Endothelial cell of umbilical vein (primary cell): Measurements from ENCODE around the gene RAD51B. TPM values are rescaled to one million over a fixed set of nuclear protein-coding genes. Genes with fewer than 3 reads are reported as not detected.

ENCODE experiments used
- BruUV-seq: library from RNA; stranded (reverse); fragments of 400-500 nt; replicated peaks from 2 replicates; lab custom pipeline; 2021; lab: Mats Ljungman, UMichigan
- CTCF ChIA-PET: fragments of 300-600, 350-600 bp; sonication (Branson Sonifier 250); formaldehyde crosslinking; loops from one replicate; lab custom pipeline; 2021; ENCODE audit warnings: antibody characterized with exemption, inconsistent platforms; lab: Charles Lee
- POLR2A ChIA-PET: fragments of 300-600, 350-600 bp; sonication (Branson Sonifier 250); formaldehyde crosslinking; loops from one replicate; lab custom pipeline; 2021; ENCODE audit warnings: antibody characterized with exemption, inconsistent platforms; lab: Charles Lee
- DNase-seq: peaks from one replicate; pipeline ENCODE4 v3.0.0-alpha.2; 2011; ENCODE audit warnings: low read depth, low spot score
- FAIRE-seq: peaks from 2 replicates; lab custom pipeline; 2011; peaks lifted over from hg19 to GRCh38; lab: Jason Lieb, UNC
- H2AFZ ChIP-seq: 2 replicates; pipeline ENCODE4 v1.6.0; 2012; ENCODE audit warnings: low read depth, low read length, control low read depth, inconsistent platforms
- H3K27ac ChIP-seq: 2 replicates; pipeline ENCODE4 v1.5.1; 2011; ENCODE audit warnings: low read depth, mild to moderate bottlenecking, control low read depth, low read length, moderate library complexity; ENCODE audit not compliant: insufficient read depth
- H3K27me3 ChIP-seq, 2 experiments: 2 replicates each; pipeline versions ENCODE4 v1.6.0 to v1.6.1; 2011; ENCODE audit warnings: low read length in 2 of 2, mixed read lengths in 1 of 2; ENCODE audit not compliant: control insufficient read depth in 2 of 2, insufficient read depth in 2 of 2
- H3K36me3 ChIP-seq, 2 experiments: 2 replicates in 1 of 2; 3 replicates in 1 of 2; pipeline ENCODE4 v1.5.1; 2011; ENCODE audit warnings: low read length in 2 of 2, mild to moderate bottlenecking in 1 of 2, moderate library complexity in 1 of 2; ENCODE audit not compliant: control insufficient read depth in 2 of 2, insufficient read depth in 2 of 2; ENCODE audit errors: extremely low read depth in 1 of 2
- H3K4me1 ChIP-seq: 3 replicates; pipeline ENCODE4 v1.5.1; 2011; ENCODE audit warnings: mild to moderate bottlenecking, low read length; ENCODE audit not compliant: control insufficient read depth, insufficient read depth; ENCODE audit errors: extremely low read depth
- H3K4me2 ChIP-seq: 2 replicates; pipeline ENCODE4 v1.6.1; 2011; ENCODE audit warnings: low read length, control low read depth, mixed read lengths; ENCODE audit not compliant: insufficient read depth
- H3K4me3 ChIP-seq, 3 experiments: fragments of 200-600 bp in 1 of 3; sonication (generic), shearing (Covaris generic) in 1 of 3; replicated peaks in 1 of 3; 2 replicates each; pipeline ENCODE4 v1.5.1; 2011 to 2016; ENCODE audit warnings: control low read depth in 3 of 3, low read length in 3 of 3, mild to moderate bottlenecking in 2 of 3, inconsistent platforms in 1 of 3, low read depth in 1 of 3, moderate library complexity in 1 of 3; ENCODE audit not compliant: insufficient read depth in 1 of 3
- H3K79me2 ChIP-seq: 2 replicates; pipeline ENCODE4 v1.6.0; 2012; ENCODE audit warnings: low read length, inconsistent platforms; ENCODE audit not compliant: control insufficient read depth, insufficient read depth
- H3K9ac ChIP-seq: replicated peaks from 2 replicates; pipeline ENCODE3; 2011; ENCODE audit warnings: low read length, control low read depth; ENCODE audit not compliant: insufficient read depth; ENCODE audit errors: extremely low read depth
- H3K9me1 ChIP-seq: replicated peaks from 3 replicates; pipeline ENCODE4 v1.6.0; 2011; ENCODE audit warnings: mild to moderate bottlenecking, low read length; ENCODE audit not compliant: control insufficient read depth, insufficient read depth; ENCODE audit errors: extremely low read depth
- H3K9me3 ChIP-seq: replicated peaks from 2 replicates; pipeline ENCODE4 v1.5.1; 2012; ENCODE audit warnings: low read length, inconsistent platforms; ENCODE audit not compliant: control insufficient read depth, insufficient read depth
- H4K20me1 ChIP-seq: replicated peaks from 2 replicates; pipeline ENCODE3; 2011; ENCODE audit warnings: mild to moderate bottlenecking, low read length; ENCODE audit not compliant: control insufficient read depth, insufficient read depth; ENCODE audit errors: extremely low read depth
- EZH2 ChIP-seq: IDR thresholded peaks from 2 replicates; pipeline ENCODE4 v1.6.1; 2012; ENCODE audit warnings: borderline replicate concordance, low read depth, mild to moderate bottlenecking, moderate library complexity, low read length, inconsistent platforms; ENCODE audit not compliant: severe bottlenecking
- FOS ChIP-seq: IDR thresholded peaks from 2 replicates; pipeline ENCODE4 v1.6.1; 2011; ENCODE audit warnings: mild to moderate bottlenecking, low read length, moderate library complexity, borderline replicate concordance; ENCODE audit not compliant: insufficient read depth
- GATA2 ChIP-seq: IDR thresholded peaks from 2 replicates; pipeline ENCODE4 v1.7.0; 2011; ENCODE audit warnings: low read depth, mild to moderate bottlenecking, moderate library complexity, mixed read lengths, low read length; ENCODE audit not compliant: insufficient read length, insufficient read depth
- JUN ChIP-seq: IDR thresholded peaks from 2 replicates; pipeline ENCODE4 v1.6.1; 2011; ENCODE audit warnings: borderline replicate concordance, low read depth; ENCODE audit not compliant: insufficient read length, insufficient read depth
- MYC ChIP-seq: IDR thresholded peaks from one replicate; pipeline ENCODE4 v1.6.1; 2011; ENCODE audit warnings: mild to moderate bottlenecking, low read depth, low read length
- POLR2A ChIP-seq: IDR thresholded peaks from 2 replicates; pipeline ENCODE4 v1.6.1; 2012; ENCODE audit warnings: low read depth, mild to moderate bottlenecking, control low read depth, low read length
- dilution Hi-C: fragments of 300-500 bp; cut with MboI; formaldehyde crosslinking; loops from one replicate; pipeline ENCODE4 v1.15.0; 2019; ENCODE audit warnings: low sequenced_read_pairs; ENCODE audit not compliant: extremely low pct_ligation_motif_present
- intact Hi-C: fragments of 100-400 bp; cut with micrococcal nuclease; formaldehyde crosslinking; loops from one replicate; pipeline ENCODE4 v1.10.0; 2022
- polyA plus RNA-seq, 4 experiments: library from polyadenylated mRNA; depleted of rRNA in 3 of 4; stranded (reverse) in 3 of 4; unstranded in 1 of 4; fragments of >200 nt; gene quantifications; 2 replicates each; pipeline versions ENCODE4 v1.2.1 to v1.2.3, GENCODE V29; 2011 to 2012; ENCODE audit warnings: missing spikeins in 1 of 4
- total RNA-seq: library from RNA; stranded (reverse); gene quantifications from 2 replicates; pipeline ENCODE4 v1.2.3, GENCODE V29; 2021
- TF ChIP-seq, protein P1 (sequence below): IDR thresholded peaks from 2 replicates; pipeline ENCODE4 v1.6.1; 2011; ENCODE audit not compliant: insufficient read depth, insufficient read length
- TF ChIP-seq, protein P2 (sequence below), 2 donors: IDR thresholded peaks; 1 replicate in 1 of 2; 2 replicates in 1 of 2; pipeline ENCODE4 v1.5.1; 2011; ENCODE audit warnings: low read length in 2 of 2, mild to moderate bottlenecking in 2 of 2, moderate library complexity in 2 of 2, control low read depth in 1 of 2, inconsistent platforms in 1 of 2, low read depth in 1 of 2; ENCODE audit not compliant: insufficient read depth in 1 of 2; ENCODE audit errors: extremely low read depth in 1 of 2

Gene RAD51B
- total and polyA plus RNA-seq, 2 donors (not counting 3 experiments of a cell fraction or from before 2014, with no cell fraction given), result 3.9 to 19.0 TPM

DNA sequence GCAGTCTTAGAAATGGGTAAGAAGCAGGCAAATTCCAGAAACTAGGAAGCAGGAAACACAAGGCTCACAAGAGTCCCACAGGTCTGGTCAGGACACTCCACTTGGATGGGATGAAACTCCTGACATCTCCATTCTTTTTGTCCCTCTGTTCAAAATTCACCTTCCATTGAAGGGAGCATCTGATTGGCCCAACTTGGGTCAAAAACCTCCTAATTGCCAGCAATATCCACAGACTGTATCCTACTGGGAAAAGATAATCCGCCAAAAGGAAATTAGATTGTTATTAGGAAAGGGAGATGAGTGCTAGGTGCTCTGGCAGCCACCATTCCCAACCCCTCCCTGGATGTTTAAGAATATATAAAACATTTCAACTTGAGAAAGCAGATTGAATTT, 716.4 kb downstream of the RAD51B start:
- intact Hi-C loops, result no loop called here
- H2AFZ ChIP-seq, result no peak overlapping the region
- TF ChIP-seq EZH2 (no peak), GATA2 (no peak), FOS (no peak), MYC (no peak)
- TF ChIP-seq, protein P1, sequence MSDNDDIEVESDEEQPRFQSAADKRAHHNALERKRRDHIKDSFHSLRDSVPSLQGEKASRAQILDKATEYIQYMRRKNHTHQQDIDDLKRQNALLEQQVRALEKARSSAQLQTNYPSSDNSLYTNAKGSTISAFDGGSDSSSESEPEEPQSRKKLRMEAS, result no peak
- no peaks in the 10 kb centered on the region for H3K9me1 ChIP-seq
- H4K20me1 ChIP-seq, result no peaks in the 10 kb centered on the region
- dilution Hi-C loops, result no loop called here
- H3K9me3 ChIP-seq, result no peaks in the 10 kb centered on the region
- no peaks in the 10 kb centered on the region for H3K79me2 ChIP-seq
- ChIA-PET POLR2A (no interaction called here), CTCF (interaction anchor here (0.8 to 1.0 kb wide), 2 partner anchors 9 to 16 kb away, joined by 3 read pairs; no protein-coding TSS in a partner anchor)
- H3K36me3 ChIP-seq, result no peaks in the 10 kb centered on the region
- DNase-seq, result no peak
- H3K27ac ChIP-seq, result no peak overlapping the region
- no peak for FAIRE-seq
- H3K27me3 ChIP-seq, result no peaks in the 10 kb centered on the region
- no peak overlapping the region for H3K4me3 ChIP-seq
- no peaks in the 10 kb centered on the region for H3K4me1 ChIP-seq
- BruUV-seq, result no TSS peak
- H3K4me2 ChIP-seq, result no peak overlapping the region
- no peak overlapping the region for H3K9ac ChIP-seq

DNA sequence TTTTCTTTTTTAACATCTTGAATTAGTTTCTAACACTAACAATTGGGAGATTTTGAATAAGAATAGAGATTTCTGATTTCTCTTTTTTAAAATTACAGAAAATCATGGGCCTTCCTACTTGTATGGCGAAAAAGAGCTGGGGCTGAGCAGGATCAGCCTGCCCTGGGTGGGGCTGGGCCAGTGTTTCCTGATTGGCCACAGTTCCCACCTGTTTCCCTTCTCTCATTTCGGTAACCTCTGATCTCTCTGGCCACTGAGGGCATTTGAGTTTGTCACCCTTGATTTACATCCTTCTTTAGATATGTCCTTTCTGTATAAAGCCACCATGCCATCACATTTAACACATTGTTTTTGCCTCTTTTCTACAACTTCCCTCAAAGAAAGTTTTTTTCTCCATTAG, 719.1 kb downstream of the RAD51B start:
- CTCF ChIA-PET, result interaction anchor here (1.0 to 1.7 kb wide), 3 partner anchors 31 to 291 kb away, joined by 3 read pairs; no protein-coding TSS in a partner anchor
- no peak overlapping the region for H3K4me2 ChIP-seq
- intact Hi-C loops, result no loop called here
- H2AFZ ChIP-seq, result no peak overlapping the region
- no peak overlapping the region for H3K9ac ChIP-seq
- BruUV-seq, result no TSS peak
- no peaks in the 10 kb centered on the region for H3K79me2 ChIP-seq
- no peaks in the 10 kb centered on the region for H4K20me1 ChIP-seq
- dilution Hi-C loops, result no loop called here
- H3K4me1 ChIP-seq, result no peaks in the 10 kb centered on the region
- POLR2A ChIA-PET, result no interaction called here
- H3K36me3 ChIP-seq, result no peaks in the 10 kb centered on the region
- TF ChIP-seq GATA2 (no peak), EZH2 (no peak), POLR2A (no peak), MYC (no peak), JUN (no peak), FOS (no peak)
- TF ChIP-seq, protein P1, result no peak
- TF ChIP-seq, protein P2, sequence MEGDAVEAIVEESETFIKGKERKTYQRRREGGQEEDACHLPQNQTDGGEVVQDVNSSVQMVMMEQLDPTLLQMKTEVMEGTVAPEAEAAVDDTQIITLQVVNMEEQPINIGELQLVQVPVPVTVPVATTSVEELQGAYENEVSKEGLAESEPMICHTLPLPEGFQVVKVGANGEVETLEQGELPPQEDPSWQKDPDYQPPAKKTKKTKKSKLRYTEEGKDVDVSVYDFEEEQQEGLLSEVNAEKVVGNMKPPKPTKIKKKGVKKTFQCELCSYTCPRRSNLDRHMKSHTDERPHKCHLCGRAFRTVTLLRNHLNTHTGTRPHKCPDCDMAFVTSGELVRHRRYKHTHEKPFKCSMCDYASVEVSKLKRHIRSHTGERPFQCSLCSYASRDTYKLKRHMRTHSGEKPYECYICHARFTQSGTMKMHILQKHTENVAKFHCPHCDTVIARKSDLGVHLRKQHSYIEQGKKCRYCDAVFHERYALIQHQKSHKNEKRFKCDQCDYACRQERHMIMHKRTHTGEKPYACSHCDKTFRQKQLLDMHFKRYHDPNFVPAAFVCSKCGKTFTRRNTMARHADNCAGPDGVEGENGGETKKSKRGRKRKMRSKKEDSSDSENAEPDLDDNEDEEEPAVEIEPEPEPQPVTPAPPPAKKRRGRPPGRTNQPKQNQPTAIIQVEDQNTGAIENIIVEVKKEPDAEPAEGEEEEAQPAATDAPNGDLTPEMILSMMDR (IDR thresholded peaks at IDR 0.05; ENCODE audit: extremely low read depth in 1 of 2, insufficient read depth in 1 of 2, low read depth in 1 of 2, low read length in 2 of 2), result no peak
- no peak overlapping the region for H3K27ac ChIP-seq
- no peaks in the 10 kb centered on the region for H3K9me3 ChIP-seq
- FAIRE-seq (no peak), DNase-seq (no peak)
- H3K4me3 ChIP-seq, result no peak overlapping the region
- H3K9me1 ChIP-seq, result no peaks in the 10 kb centered on the region
- H3K27me3 ChIP-seq, result no peaks in the 10 kb centered on the region
